HepG2 (cell line): ENCODE results near the gene CREG2. TPM values are rescaled to one million over a fixed set of nuclear protein-coding genes. Genes with fewer than 3 reads are reported as not detected.

ENCODE experiments used
- ATAC-seq: fragments of 200-7000 bp; cut with Tn5 transposase; 3 replicates; pipeline ENCODE4 v1.9.1; 2020; ENCODE audit warnings: mild to moderate bottlenecking, moderate library complexity
- BruUV-seq: library from RNA; stranded (reverse); fragments of 400-500 nt; replicated peaks from 2 replicates; lab custom pipeline; 2021; lab: Mats Ljungman, UMichigan
- CTCF ChIA-PET: fragments of 300-600 bp; formaldehyde crosslinking; extraction: SDS; loops from one replicate; lab custom pipeline; 2021; ENCODE audit warnings: low total read pairs, inconsistent platforms, low intra/inter-chr PET ratio; lab: Yijun Ruan, JAX
- POLR2A ChIA-PET: fragments of 350-600 bp; sonication (Branson Sonifier 250); formaldehyde crosslinking; loops from one replicate; lab custom pipeline; 2020; ENCODE audit warnings: antibody characterized with exemption, inconsistent platforms; lab: Yijun Ruan, JAX
- DNase-seq: peaks from one replicate; pipeline ENCODE4 v3.0.0-alpha.2; 2015; ENCODE audit warnings: low spot score
- FAIRE-seq: peaks from 3 replicates; lab custom pipeline; 2011; peaks lifted over from hg19 to GRCh38; lab: Jason Lieb, UNC
- H2AFZ ChIP-seq: one replicate; pipeline ENCODE4 v1.6.1; 2011; ENCODE audit warnings: low read length, inconsistent platforms
- H3K27ac ChIP-seq: fragments of 300-600 bp; 3 replicates; pipeline ENCODE4 v1.8.0; 2011; ENCODE audit warnings: mixed run types, mild to moderate bottlenecking, mixed read lengths, low read length, inconsistent platforms; ENCODE audit not compliant: insufficient read depth; ENCODE audit errors: extremely low read length
- H3K27me3 ChIP-seq, 2 experiments: fragments of 200-600 bp in 1 of 2; 2 replicates in 1 of 2; 3 replicates in 1 of 2; pipeline versions ENCODE4 v1.6.0 to v1.8.0; 2011; ENCODE audit warnings: low read length in 2 of 2, mild to moderate bottlenecking in 2 of 2, moderate library complexity in 2 of 2, inconsistent platforms in 1 of 2; ENCODE audit not compliant: insufficient read depth in 2 of 2, control insufficient read depth in 1 of 2
- H3K36me3 ChIP-seq, 2 experiments: fragments of 200-600 bp in 1 of 2; replicated peaks in 1 of 2; 2 replicates in 1 of 2; 3 replicates in 1 of 2; pipeline versions ENCODE4 v1.5.1 to v1.8.0; 2011; ENCODE audit warnings: low read length in 2 of 2, inconsistent platforms in 1 of 2; ENCODE audit not compliant: insufficient read depth in 2 of 2, control insufficient read depth in 1 of 2
- H3K4me1 ChIP-seq: 2 replicates; pipeline ENCODE4 v1.5.1; 2012; ENCODE audit warnings: low read length, inconsistent platforms; ENCODE audit not compliant: insufficient read depth
- H3K4me2 ChIP-seq: 2 replicates; pipeline ENCODE4 v1.6.0; 2011; ENCODE audit warnings: low read depth, low read length, inconsistent platforms
- H3K4me3 ChIP-seq, 3 experiments: fragments of 200-600 bp in 1 of 3; sonication (generic), shearing (Covaris generic) in 1 of 3; replicated peaks in 1 of 3; 2 replicates each; pipeline ENCODE4 v1.5.1; 2011 to 2016; ENCODE audit warnings: low read length in 3 of 3, inconsistent platforms in 2 of 3, low read depth in 2 of 3, mild to moderate bottlenecking in 2 of 3, control low read depth in 1 of 3, mixed read lengths in 1 of 3; ENCODE audit not compliant: insufficient read depth in 1 of 3
- H3K79me2 ChIP-seq: one replicate; pipeline ENCODE4 v1.6.1; 2011; ENCODE audit warnings: low read length, inconsistent platforms; ENCODE audit not compliant: insufficient read depth
- H3K9ac ChIP-seq: 2 replicates; pipeline ENCODE4 v1.6.0; 2011; ENCODE audit warnings: mild to moderate bottlenecking, low read depth, low read length, inconsistent platforms; ENCODE audit not compliant: insufficient read depth
- H3K9me3 ChIP-seq: 2 replicates; pipeline ENCODE4 v1.5.1; 2012; ENCODE audit warnings: mild to moderate bottlenecking, low read length
- H4K20me1 ChIP-seq: 2 replicates; pipeline ENCODE4 v1.6.0; 2011; ENCODE audit warnings: inconsistent platforms, mild to moderate bottlenecking, low read length, moderate library complexity; ENCODE audit not compliant: insufficient read depth
- BHLHE40 ChIP-seq: IDR thresholded peaks from 2 replicates; pipeline ENCODE4 v1.6.1; 2011; ENCODE audit warnings: low read length, improper control_type of control experiment
- FOSL2 ChIP-seq: sonication (generic); formaldehyde crosslinking; IDR thresholded peaks from 2 replicates; pipeline ENCODE4 v1.4.0; 2020; ENCODE audit warnings: missing genetic modification reagents
- KDM4B ChIP-seq: sonication (generic); formaldehyde crosslinking; IDR thresholded peaks from 2 replicates; pipeline ENCODE4 v1.4.0; 2020; ENCODE audit warnings: missing genetic modification reagents
- SMAD9 ChIP-seq: sonication (generic); formaldehyde crosslinking; IDR thresholded peaks from 2 replicates; pipeline ENCODE4 v1.5.1; 2020; ENCODE audit warnings: mild to moderate bottlenecking, missing genetic modification reagents
- SRSF1 ChIP-seq: fragments of 200-400 bp; formaldehyde crosslinking; optimal IDR thresholded peaks from 2 replicates; pipeline ENCODE3; 2017; ENCODE audit warnings: mild to moderate bottlenecking, low read depth, low read length, moderate library complexity
- WIZ ChIP-seq: sonication (generic); formaldehyde crosslinking; IDR thresholded peaks from 2 replicates; pipeline ENCODE4 v1.5.1; 2020; ENCODE audit warnings: mild to moderate bottlenecking, missing genetic modification reagents
- ZBTB7A ChIP-seq: sonication (generic); formaldehyde crosslinking; IDR thresholded peaks from 2 replicates; pipeline ENCODE4 v1.8.0; 2022; ENCODE audit warnings: mild to moderate bottlenecking, missing genetic modification reagents
- ZFP82 ChIP-seq: sonication (generic); formaldehyde crosslinking; IDR thresholded peaks from 2 replicates; pipeline ENCODE4 v1.5.1; 2020; ENCODE audit warnings: mild to moderate bottlenecking, missing genetic modification reagents, borderline replicate concordance
- ZNF451 ChIP-seq: sonication (generic); formaldehyde crosslinking; IDR thresholded peaks from 2 replicates; pipeline ENCODE4 v1.5.0; 2020; ENCODE audit warnings: mild to moderate bottlenecking, missing genetic modification reagents
- ZNF557 ChIP-seq: sonication (generic); formaldehyde crosslinking; IDR thresholded peaks from 2 replicates; pipeline ENCODE4 v1.4.0; 2020; ENCODE audit warnings: missing genetic modification reagents
- WGBS: methylation state at CpG from one replicate; pipeline ENCODE4 v1.1.6; 2017; ENCODE audit warnings: low lambda C conversion rate; 5-methylcytosine and 5-hydroxymethylcytosine counted together
- in situ Hi-C: cut with HindIII; loops from 2 replicates; pipeline ENCODE4 v1.10.0; 2017; ENCODE audit warnings: low pct_unique_long_range_greater_than_20kb; ENCODE audit not compliant: extremely low pct_ligation_motif_present
- intact Hi-C: fragments of 100-400 bp; cut with micrococcal nuclease; formaldehyde crosslinking; loops from one replicate; pipeline ENCODE4 v1.10.0; 2022; ENCODE audit not compliant: unreplicated experiment
- polyA plus RNA-seq, 8 experiments: library from polyadenylated mRNA; depleted of rRNA in 3 of 8; stranded (reverse) in 7 of 8; unstranded in 1 of 8; fragments of >200 nt; fragmentation: Illumina TruSeq in 4 of 8; extraction: Trizol in 4 of 8; gene quantifications; 2 replicates each; pipeline versions ENCODE4 v1.2.1 to v1.2.3, GENCODE V29; 2011 to 2016; ENCODE audit warnings: low read depth in 4 of 8, missing spikeins in 1 of 8, mixed read lengths in 1 of 8; ENCODE audit not compliant: insufficient read depth in 1 of 8
- total RNA-seq, 5 experiments: library from RNA; depleted of rRNA; stranded (reverse); fragments of >200 nt; fragmentation: Illumina TruSeq; extraction: Trizol; gene quantifications; 2 replicates each; pipeline ENCODE4 v1.2.3, GENCODE V29; 2016; ENCODE audit warnings: low read depth in 1 of 5
- TF ChIP-seq, protein P1 (sequence below): sonication (generic); formaldehyde crosslinking; IDR thresholded peaks from 2 replicates; pipeline ENCODE4 v1.4.0; 2020; ENCODE audit warnings: mild to moderate bottlenecking, missing genetic modification reagents

The CREG2 gene
- total and polyA plus RNA-seq, 2 of the 13 experiments (the other 11 are each of a cell fraction or from before 2014, with no cell fraction given), result 0.18 to 0.26 TPM

DNA sequence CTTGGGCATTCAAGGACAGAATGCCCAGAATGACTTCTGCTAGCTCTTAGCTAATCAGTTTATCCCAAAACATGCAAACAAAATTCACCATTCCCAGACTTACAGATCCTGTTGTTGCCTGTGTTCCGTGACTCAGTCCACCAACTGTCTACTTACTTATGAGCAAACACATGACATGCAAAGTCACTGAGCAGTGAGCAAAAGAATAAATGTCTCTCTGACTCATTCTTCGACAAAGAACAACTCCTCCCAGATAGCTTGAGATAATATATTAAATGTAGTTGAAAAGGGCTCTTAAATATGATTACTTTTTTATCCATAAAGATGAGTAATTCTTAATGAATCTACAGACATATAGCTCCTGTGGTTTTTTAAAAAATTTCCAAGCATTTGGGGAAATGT is 9.0 kb upstream of the CREG2 start:
- FAIRE-seq (no peak), ATAC-seq (no peak; the same call in 2 of the 3 replicates), DNase-seq (peak; percentile 45)
- TF ChIP-seq ZNF451, result no peak
- no peak for TF ChIP-seq WIZ (CRISPR knock-in tag)
- no peak for TF ChIP-seq SMAD9 (CRISPR knock-in tag)
- peak; percentile 37; the same call in 1 of the 2 replicates for TF ChIP-seq FOSL2 (CRISPR knock-in tag)
- TF ChIP-seq SRSF1, result no peak
- Histone ChIP-seq H3K4me2 (no peak overlapping the region; the same call in 1 of the 2 replicates), H3K27ac (no peak overlapping the region), H3K9me3 (no peaks in the 10 kb centered on the region), H3K9ac (no peak overlapping the region), H2AFZ (no peak overlapping the region), H3K4me1 (no peaks in the 10 kb centered on the region), H3K4me3 (no peak overlapping the region), H3K79me2 (no peaks in the 10 kb centered on the region), H4K20me1 (no peaks in the 10 kb centered on the region), H3K27me3 (peaks cover 7 to 71% of the 10 kb centered on the region in 2 experiments; a peak in 4 of 5 replicates), H3K36me3 (no peaks in the 10 kb centered on the region)
- 8% methylated on average over 2 of the region's 2 CpGs for WGBS
- ChIA-PET CTCF (no interaction called here), POLR2A (no interaction called here)
- intact Hi-C loops, result no loop called here
- in situ Hi-C loops, result no loop called here
- BruUV-seq, result no TSS peak

DNA sequence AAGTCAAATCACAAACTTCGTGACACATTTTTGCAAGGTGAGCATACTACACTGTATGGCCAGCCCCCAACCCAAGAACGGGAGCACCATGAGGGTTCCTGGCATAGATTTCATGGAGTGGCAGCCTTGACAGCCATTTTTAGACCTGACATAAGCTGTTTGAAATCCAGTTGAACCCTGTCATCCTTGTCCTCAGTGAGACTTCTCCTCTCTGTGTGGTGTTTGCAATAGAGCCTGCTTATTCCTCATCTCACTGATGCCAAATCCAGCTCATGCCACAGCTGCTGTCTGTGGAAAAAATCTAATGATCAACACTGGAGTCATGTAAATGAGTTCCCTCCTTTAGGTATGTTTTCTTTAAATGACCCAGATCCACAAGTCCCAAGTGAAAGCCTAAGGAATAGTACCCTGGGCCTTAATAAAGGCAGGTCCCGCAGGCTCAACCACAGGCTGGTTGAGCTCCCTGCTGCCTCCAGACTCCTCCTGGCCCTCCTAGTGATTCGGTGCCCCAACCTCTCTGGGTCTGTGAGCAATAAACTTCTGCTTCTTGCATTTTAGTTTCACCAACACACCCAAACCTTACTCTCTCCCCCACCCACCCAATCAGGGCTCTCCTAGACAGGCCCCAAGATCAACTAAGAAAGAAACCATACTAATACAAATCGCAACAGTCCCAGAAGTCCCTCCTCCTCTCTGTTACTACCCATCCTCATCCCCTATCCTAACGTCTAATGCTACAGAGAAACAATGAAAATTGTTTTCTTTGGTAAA is 8.4 kb upstream of the CREG2 start:
- intact Hi-C loops, result no loop called here
- Histone ChIP-seq H3K9ac (no peak overlapping the region), H3K4me2 (no peak overlapping the region; the same call in 1 of the 2 replicates), H4K20me1 (no peaks in the 10 kb centered on the region), H3K27me3 (peaks cover 7 to 67% of the 10 kb centered on the region in 2 experiments; a peak in 4 of 5 replicates), H3K9me3 (no peaks in the 10 kb centered on the region), H3K4me3 (no peak overlapping the region), H3K36me3 (no peaks in the 10 kb centered on the region), H2AFZ (no peak overlapping the region), H3K79me2 (no peaks in the 10 kb centered on the region), H3K27ac (no peak overlapping the region), H3K4me1 (no peaks in the 10 kb centered on the region)
- 40% methylated on average over 6 of the region's 6 CpGs for WGBS
- DNase-seq (no peak), FAIRE-seq (no peak), ATAC-seq (no peak)
- no TSS peak for BruUV-seq
- ChIA-PET POLR2A (no interaction called here), CTCF (no interaction called here)
- in situ Hi-C loops, result no loop called here
- no peak for TF ChIP-seq BHLHE40
- TF ChIP-seq KDM4B (CRISPR knock-in tag), result no peak
- no peak for TF ChIP-seq ZBTB7A (CRISPR knock-in tag)
- TF ChIP-seq, protein P1, sequence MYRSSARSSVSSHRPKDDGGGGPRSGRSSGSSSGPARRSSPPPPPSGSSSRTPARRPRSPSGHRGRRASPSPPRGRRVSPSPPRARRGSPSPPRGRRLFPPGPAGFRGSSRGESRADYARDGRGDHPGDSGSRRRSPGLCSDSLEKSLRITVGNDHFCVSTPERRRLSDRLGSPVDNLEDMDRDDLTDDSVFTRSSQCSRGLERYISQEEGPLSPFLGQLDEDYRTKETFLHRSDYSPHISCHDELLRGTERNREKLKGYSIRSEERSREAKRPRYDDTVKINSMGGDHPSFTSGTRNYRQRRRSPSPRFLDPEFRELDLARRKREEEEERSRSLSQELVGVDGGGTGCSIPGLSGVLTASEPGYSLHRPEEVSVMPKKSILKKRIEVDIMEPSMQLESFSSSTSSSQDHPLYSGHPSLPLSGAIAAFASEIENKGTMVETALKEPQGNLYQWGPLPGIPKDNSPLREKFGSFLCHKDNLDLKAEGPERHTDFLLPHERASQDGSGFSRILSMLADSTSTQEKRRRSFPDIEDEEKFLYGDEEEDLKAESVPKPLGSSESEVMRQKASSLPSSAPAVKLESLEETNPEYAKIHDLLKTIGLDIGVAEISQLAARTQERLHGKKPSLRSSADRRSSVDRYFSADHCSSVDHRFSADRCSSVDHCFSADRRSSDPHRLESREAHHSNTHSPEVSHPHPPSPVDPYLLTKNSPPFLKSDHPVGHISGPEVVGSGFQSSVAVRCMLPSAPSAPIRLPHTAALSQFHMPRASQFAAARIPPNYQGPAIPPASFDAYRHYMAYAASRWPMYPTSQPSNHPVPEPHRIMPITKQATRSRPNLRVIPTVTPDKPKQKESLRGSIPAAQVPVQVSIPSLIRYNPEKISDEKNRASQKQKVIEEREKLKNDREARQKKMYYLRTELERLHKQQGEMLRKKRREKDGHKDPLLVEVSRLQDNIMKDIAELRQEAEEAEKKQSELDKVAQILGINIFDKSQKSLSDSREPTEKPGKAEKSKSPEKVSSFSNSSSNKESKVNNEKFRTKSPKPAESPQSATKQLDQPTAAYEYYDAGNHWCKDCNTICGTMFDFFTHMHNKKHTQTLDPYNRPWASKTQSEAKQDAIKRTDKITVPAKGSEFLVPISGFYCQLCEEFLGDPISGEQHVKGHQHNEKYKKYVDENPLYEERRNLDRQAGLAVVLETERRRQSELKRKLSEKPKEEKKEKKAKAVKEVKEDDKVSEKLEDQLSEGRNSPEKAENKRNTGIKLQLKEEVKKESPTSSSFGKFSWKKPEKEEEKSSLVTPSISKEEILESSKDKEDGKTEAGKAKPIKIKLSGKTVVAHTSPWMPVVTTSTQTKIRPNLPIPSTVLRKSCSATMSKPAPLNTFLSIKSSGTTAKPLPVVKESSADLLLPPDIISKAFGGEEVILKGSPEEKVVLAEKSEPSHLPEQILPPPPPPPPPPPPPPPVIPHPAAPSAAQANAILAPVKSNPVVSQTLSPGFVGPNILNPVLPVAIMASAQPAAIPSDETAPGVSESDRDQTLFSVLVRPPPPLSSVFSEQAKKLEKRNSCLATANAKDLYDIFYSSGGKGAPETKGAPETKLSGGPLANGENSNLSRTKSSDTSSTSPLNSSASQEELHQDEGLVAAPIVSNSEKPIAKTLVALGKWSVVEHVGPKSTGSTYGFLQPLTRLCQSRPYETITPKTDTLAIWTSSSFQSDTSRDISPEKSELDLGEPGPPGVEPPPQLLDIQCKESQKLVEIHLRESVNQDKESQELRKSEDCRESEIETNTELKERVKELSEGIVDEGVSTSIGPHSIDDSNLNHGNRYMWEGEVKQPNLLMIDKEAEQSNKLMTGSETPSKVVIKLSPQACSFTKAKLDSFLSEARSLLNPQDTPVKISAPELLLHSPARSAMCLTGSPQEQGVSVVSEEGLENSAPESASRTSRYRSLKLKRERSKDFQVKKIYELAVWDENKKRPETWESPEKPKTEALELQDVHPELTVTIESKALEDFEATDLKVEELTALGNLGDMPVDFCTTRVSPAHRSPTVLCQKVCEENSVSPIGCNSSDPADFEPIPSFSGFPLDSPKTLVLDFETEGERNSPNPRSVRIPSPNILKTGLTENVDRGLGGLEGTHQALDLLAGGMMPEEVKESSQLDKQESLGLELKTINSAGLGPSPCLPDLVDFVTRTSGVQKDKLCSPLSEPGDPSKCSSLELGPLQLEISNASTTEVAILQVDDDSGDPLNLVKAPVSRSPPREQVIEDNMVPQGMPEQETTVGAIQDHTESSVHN (CRISPR knock-in tag), result no peak
- TF ChIP-seq ZFP82 (CRISPR knock-in tag), result no peak
- no peak for TF ChIP-seq ZNF557 (CRISPR knock-in tag)
